BE2C (cell line): ENCODE results near the gene CES1.
"Not testable (repeated sequence)": the region's sequence is repeated elsewhere in the genome, so short reads cannot be mapped to it uniquely, and the experiment has no call there.

Source experiments
- DNase-seq: peaks from one replicate; pipeline ENCODE4 v3.0.0-alpha.2; 2020
- H3K27me3 ChIP-seq: fragments of 250-450 bp; sonication (Bioruptor Pico); 2 replicates; pipeline ENCODE4 v1.5.1; 2020; ENCODE audit warnings: mild to moderate bottlenecking
- H3K36me3 ChIP-seq: fragments of 250-450 bp; sonication (Bioruptor Pico); 2 replicates; pipeline ENCODE4 v1.5.1; 2020; ENCODE audit warnings: mild to moderate bottlenecking
- H3K4me1 ChIP-seq: fragments of 250-450 bp; sonication (Bioruptor Pico); 2 replicates; pipeline ENCODE4 v1.5.1; 2020
- H3K4me3 ChIP-seq: 2 replicates; pipeline ENCODE4 v1.5.1; 2011; ENCODE audit warnings: low read depth, low read length
- H3K9me3 ChIP-seq: fragments of 250-450 bp; sonication (Bioruptor Pico); 2 replicates; pipeline ENCODE4 v1.5.1; 2020
- CTCF ChIP-seq: IDR thresholded peaks from 2 replicates; pipeline ENCODE4 v1.5.1; 2012; ENCODE audit warnings: mild to moderate bottlenecking, low read depth, low read length

CES1 gene

GRCh38 chr16:55760310-55761001, 72.4 kb downstream of the CES1 start:
- DNase-seq: no peak
- Histone ChIP-seq H3K36me3 (no peaks in the 10 kb centered on the region), H3K4me1 (no peaks in the 10 kb centered on the region), H3K27me3 (no peaks in the 10 kb centered on the region), H3K9me3 (no peaks in the 10 kb centered on the region), H3K4me3 (no peak overlapping the region)
- TF ChIP-seq CTCF: no peak

GRCh38 chr16:55759965-55760309, 73.0 kb downstream of the CES1 start:
- H3K4me1 ChIP-seq, DNase-seq, H3K4me3 ChIP-seq, H3K9me3 ChIP-seq, H3K27me3 ChIP-seq, H3K36me3 ChIP-seq: not testable (repeated sequence)

- not testable (repeated sequence) for H3K9me3 ChIP-seq, DNase-seq, H3K36me3 ChIP-seq, H3K4me1 ChIP-seq, H3K4me3 ChIP-seq, H3K27me3 ChIP-seq
Measured at GRCh38 chr16:55757595-55758527, 75.0 kb downstream of the CES1 start.

- H3K4me3 ChIP-seq: no peak overlapping the region
- no peaks in the 10 kb centered on the region for H3K27me3 ChIP-seq
- TF ChIP-seq CTCF: no peak
- H3K36me3 ChIP-seq: no peaks in the 10 kb centered on the region
- DNase-seq: no peak
- no peaks in the 10 kb centered on the region for H3K4me1 ChIP-seq
- H3K9me3 ChIP-seq: no peaks in the 10 kb centered on the region
Measured at GRCh38 chr16:55756963-55757362, 75.9 kb downstream of the CES1 start.

GRCh38 chr16:55754056-55754455, 78.8 kb downstream of the CES1 start:
- Histone ChIP-seq H3K27me3 (no peaks in the 10 kb centered on the region), H3K36me3 (no peaks in the 10 kb centered on the region), H3K4me3 (no peak overlapping the region), H3K4me1 (no peaks in the 10 kb centered on the region), H3K9me3 (no peaks in the 10 kb centered on the region)
- no peak for DNase-seq
- no peak for TF ChIP-seq CTCF

- H3K4me3 ChIP-seq, H3K9me3 ChIP-seq, H3K27me3 ChIP-seq, H3K4me1 ChIP-seq, DNase-seq, H3K36me3 ChIP-seq: not testable (repeated sequence)
Measured at GRCh38 chr16:55753145-55753631, 79.7 kb downstream of the CES1 start.
